PC-3 (cell line): ENCODE results near the gene SLC35E2B.
"Not testable (repeated sequence)": the region's sequence is repeated elsewhere in the genome, so short reads cannot be mapped to it uniquely, and the experiment has no call there.

ENCODE experiments used
- CTCF ChIP-seq: fragments of 300-600 bp; sonication (generic); conservative IDR thresholded peaks from 2 replicates; pipeline ENCODE4 v1.5.1; 2017; ENCODE audit warnings: antibody characterized with exemption, low read depth, mild to moderate bottlenecking, low read length
- EZH2 ChIP-seq: fragments of 300-600 bp; sonication (generic); IDR thresholded peaks from one replicate; pipeline ENCODE4 v1.6.1; 2017; ENCODE audit warnings: antibody characterized with exemption, mild to moderate bottlenecking, low read length; ENCODE audit not compliant: unreplicated experiment

DNA sequence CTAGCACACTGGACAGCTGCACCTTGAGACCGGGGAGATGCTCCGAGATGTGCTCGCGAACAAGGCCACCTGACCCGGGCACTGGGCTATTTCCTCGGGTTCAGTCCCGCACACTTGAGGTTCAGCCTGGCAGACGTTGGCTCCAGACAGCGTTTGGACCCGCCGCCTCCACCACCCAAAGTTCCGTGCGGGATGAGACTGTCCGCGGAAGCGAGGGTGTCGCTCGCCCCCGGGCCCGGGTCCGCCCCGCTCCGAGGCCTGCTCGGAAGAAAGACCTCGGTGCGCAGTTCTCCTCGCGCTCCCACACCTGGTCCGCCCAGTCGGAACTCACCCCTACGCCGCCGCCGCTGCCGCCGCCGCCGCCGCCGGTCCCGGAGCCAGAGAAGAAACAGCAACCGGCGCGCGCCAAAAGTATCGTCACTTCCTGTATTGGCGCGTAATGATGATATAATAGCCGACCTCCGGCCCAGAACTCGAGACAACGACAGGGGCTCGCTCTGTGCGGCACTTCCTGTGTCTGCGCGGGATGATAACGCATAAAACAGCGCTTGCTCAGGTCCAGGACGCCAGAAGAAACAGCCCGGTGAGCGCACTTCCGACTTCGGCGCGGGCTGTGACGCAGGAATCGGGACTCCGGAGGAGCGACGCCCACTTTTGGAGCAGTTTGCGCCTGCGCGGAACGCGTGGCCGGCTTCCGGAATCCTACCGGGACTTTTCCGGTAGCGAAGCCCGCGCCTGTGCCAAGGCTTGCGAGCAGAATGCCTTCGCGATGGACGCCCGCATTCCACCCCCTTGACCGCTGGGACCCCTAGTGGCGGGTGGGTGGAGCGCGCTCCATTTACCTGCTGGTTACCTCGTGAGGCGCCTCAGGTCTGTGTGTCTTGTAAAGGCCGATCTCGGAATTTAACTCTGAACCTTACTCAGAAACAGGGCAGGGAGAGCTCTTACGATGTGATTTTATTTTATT, 33.7 kb downstream of the SLC35E2B start, which contains the start of gene CDK11B:
- peak; percentile 44; the same call in 1 of the 2 replicates for TF ChIP-seq CTCF
- TF ChIP-seq EZH2, result not testable (repeated sequence)
